ENCODE measurements around the gene HMCES.
"Not testable (repeated sequence)": the region's sequence is repeated elsewhere in the genome, so short reads cannot be mapped to it uniquely, and the experiment has no call there.

Gene HMCES

DNA sequence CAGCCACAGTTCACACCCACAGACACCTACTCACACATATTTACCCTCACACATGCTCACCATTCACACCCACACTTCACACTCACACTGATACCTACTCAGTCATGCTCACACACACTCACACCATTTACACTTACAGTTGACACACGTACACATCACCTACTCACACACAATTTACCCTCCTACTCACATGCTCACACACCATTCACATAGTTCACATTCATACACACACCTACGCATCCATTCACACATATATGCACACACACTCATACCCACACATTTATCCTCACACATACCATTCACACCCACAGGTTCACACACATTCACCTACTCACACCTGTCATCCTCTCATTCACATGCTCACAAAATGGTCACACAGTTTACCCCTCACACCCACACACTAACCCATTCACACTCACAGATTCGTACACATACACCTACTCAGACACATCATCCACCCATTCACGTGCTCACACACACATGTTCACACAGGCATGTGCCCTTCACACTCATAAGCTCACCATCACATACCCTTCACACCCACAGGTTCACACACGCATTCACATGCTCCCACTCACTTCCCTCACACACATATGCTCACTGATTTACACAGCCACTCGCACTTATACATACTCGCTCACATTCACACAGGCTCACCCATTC, 42.3 kb downstream of the HMCES start:
- no peak for DNase-seq (ENCODE audit: low read depth in 2 of 2)

DNA sequence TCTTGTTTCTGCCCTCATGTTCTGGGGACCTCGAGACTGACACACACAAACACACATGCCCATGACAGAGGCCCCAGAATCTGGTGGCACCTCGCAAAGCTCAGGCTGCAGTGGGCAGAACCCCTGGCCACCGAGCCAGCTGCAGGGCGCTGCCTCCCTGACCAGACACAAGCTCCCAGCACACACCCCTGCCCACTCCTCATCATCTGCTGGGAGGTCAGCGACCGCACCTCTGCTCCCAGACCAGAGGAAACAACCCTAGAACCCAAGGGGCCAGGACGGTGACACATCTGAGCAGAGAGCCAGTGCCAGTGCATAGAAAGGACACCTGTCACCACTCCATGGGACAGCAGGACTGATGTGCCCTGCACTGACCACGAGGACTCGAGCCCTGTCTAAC, 43.2 kb downstream of the HMCES start:
- DNase-seq (ENCODE audit: low read depth in 2 of 2), result no peak

- no peak for DNase-seq (ENCODE audit: low read depth in 2 of 2)
Observed at GRCh38 chr3:129323651-129324294, 45.1 kb downstream of the HMCES start.

DNA sequence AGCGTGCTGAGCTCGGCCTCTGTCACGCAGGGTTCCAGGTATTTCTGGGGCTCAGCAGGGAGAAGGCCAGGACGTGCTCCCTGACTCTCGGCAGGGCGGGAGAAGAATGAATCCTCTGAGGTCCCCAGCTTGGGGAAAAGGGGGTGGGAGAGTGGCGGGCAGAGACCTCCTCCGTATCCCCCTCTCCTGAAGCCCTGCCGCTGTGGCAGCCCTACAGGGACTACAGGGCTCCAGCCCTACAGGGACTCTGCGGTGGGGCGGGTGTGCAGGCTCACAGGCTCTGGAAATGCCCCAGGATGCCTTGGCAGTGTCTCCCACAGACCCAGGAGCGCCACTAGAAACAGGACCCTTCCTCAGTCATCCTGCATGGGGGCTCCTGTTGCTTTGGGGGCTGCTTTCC, 46.2 kb downstream of the HMCES start:
- no peak for DNase-seq (ENCODE audit: low read depth in 2 of 2)

DNA sequence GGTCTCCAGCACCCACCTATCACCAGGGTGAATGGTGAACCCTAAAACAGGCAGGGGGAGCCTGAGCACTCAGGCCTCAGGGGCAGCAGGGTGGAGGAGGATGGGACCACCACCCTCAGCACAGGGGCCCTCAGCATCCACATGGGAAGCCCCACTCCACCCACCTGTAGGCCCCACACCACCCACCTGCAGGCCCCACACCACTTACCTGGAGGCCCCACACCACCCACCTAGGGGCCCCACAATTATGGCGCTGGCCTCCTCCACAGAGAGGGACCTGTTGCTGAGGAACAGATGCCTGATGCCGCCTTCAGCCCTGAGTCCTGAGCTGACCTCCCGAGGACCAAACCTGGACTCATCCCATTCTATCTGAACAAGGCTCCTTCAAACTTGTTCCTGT, 46.7 kb downstream of the HMCES start:
- no peak for DNase-seq (ENCODE audit: low read depth in 2 of 2)

DNA sequence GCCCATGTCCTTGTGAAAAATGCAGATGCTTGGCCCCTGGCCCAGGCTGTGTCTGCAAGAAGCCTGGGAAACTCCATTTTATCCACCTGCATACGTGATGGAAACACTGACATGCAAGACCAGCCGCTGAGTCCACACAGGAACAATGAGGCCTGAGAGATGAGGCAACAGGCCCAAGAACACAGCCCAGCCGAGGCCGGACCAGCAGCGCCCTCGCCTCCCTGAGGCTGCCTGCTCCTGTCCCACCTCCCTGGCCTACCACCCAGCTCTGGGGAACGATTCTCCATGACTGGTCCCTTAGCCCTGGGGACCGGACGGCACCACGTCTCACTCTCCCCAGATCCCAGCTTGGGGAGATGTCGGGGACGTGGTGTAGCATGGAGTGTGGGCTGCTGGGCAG, 47.5 kb downstream of the HMCES start:
- DNase-seq (ENCODE audit: low read depth in 2 of 2), result no peak

DNA sequence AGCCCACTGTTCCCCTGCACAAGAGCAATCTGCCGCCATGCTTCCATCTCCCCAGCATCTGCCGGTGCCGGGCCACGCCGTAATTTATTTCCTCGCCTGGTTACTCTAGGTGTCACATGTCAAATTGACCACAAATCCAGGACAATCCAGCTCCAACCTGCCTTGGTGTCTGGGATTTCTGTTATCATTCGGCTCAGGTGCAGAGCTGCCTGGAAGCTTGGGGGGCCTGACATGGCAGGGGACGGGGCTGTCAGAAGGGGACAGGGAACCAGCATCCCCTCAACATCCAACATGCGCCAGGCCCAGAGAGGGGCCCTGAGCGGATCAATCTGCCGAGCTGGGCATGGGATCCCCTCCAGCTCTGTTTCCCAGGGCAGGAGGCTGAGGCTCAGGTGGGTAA, 47.9 kb downstream of the HMCES start:
- DNase-seq (ENCODE audit: low read depth in 2 of 2), result no peak

DNA sequence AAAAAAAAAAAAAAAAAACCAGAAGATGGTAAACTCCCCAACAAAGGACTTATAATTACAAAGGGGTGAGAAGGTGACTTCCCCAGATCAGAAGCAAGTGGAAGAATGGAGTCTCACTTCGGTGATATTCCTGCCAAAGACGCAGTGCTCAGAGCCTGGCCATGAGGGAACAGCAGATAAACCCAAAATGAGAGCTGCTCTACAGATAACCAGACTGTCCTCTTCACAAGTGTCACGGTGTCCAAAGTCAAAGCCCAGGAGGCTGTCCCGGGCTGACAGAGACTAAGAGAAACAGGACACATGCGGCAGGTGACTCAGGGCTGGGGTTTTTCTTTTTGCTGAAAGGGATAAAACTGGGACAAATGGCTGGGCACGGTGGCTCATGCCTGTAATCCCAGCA, 48.8 kb downstream of the HMCES start:
- DNase-seq (ENCODE audit: low read depth in 2 of 2), result no peak

DNA sequence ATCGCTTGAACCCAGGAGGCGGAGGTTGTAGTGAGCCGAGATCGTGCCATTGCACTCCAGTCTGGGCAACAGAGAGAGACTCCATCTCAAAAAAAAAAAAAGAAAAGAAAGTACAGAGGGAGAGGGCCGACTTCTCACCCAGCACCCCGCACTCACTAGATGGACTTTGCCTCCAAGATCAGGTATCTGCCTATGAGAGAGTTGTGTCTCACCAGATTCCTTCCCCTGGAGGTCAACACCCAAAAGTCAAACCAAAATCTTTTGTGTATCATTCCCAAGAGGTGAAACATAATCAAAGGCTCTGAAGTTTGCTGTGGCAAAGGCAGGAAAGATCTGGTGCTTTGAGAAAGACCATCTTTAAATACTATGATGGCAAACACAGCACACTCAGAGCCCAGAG, 51.2 kb downstream of the HMCES start:
- DNase-seq (ENCODE audit: low read depth in 2 of 2), result no peak

- no peak for DNase-seq (ENCODE audit: low read depth in 2 of 2)
Observed at GRCh38 chr3:129330409-129330808, 51.7 kb downstream of the HMCES start.

DNA sequence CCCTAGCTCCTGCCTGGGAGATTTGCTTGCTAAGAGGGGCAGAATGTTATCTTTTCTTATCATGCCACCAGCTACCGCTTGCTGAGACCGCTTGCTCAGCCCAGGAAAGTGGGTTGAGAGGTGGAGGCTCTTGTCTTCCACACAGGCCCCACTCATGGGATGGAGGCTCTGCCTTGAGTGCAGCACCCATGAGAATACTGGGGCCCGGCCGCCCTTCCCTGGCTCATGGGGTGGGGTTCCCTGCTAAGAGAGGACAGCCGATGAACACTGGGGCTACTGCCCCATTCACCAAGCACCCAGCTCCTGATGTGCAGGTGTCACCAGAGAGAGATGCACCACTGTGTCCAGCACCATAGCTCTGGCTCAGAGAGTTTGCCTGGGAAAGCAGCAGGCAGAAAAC, 55.2 kb downstream of the HMCES start:
- no peak for DNase-seq (ENCODE audit: low read depth in 2 of 2)

DNA sequence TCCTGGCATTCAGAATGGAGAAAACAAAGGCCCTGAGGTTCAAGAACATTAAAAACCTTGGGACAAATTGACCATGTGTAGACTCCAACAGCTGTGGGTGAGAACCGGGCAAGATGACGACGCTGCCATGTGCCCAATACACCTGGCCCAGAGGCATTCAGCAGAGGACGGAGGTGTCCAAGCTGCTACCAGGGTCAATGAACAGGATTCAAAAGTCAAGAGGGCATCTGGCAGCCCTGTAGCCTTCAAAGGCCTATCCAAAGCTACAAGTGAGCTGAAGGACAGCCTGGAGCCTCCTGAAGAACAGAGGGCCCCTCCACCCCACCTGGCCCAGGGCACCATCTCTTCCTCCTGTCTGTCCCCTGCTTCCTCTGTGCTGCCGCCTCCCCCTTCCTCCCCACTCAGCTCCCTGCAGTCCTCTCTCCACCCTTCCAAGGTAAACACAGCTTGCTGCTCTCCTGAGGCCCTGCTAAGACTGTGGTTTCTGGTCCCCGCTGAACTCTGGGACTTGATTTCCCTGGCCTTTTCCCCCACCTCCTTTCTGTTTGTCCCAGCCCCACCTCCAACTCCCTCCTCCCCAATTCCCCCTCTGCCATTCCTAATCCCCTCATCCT, 57.5 kb downstream of the HMCES start:
- no peak for DNase-seq (ENCODE audit: low read depth in 2 of 2)

DNA sequence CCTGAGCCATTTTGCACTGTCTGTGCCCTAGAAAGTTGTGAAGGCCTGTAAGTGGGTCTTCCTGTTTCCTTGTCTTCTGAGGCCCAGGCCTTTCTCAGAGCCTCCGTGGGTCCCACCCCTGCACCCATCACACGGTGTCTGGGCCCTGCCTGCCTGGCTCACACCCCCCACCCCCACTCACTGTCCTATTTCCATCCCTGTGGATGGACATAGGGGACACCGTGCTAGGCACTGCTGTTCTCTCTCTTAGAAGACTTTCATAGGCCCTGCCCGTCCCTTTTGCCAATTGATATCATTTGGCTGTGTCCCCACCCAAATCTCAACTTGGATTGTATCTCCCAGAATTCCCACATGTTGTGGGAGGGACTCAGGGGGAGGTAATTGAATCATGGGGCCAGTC, 59.0 kb downstream of the HMCES start:
- not testable (repeated sequence) for DNase-seq (ENCODE audit: low read depth in 2 of 2)

DNA sequence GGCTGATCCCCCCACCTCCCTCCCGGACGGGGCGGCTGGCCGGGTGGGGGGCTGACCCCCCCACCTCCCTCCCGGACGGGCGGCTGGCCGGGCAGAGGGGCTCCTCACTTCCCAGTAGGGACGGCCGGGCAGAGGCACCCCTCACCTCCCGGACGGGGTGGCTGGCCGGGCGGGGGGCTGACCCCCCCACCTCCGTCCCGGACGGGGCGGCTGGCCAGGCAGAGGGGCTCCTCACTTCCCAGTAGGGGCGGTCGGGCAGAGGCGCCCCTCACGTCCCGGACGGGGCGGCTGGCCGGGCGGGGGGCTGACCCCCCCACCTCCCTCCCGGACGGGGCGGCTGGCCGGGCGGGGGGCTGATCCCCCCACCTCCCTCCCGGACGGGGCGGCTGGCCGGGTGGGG, 60.5 kb downstream of the HMCES start:
- DNase-seq (ENCODE audit: low read depth in 2 of 2), result not testable (repeated sequence)

- not testable (repeated sequence) for DNase-seq (ENCODE audit: low read depth in 2 of 2)
Observed at GRCh38 chr3:129339833-129340232, 61.2 kb downstream of the HMCES start.

DNA sequence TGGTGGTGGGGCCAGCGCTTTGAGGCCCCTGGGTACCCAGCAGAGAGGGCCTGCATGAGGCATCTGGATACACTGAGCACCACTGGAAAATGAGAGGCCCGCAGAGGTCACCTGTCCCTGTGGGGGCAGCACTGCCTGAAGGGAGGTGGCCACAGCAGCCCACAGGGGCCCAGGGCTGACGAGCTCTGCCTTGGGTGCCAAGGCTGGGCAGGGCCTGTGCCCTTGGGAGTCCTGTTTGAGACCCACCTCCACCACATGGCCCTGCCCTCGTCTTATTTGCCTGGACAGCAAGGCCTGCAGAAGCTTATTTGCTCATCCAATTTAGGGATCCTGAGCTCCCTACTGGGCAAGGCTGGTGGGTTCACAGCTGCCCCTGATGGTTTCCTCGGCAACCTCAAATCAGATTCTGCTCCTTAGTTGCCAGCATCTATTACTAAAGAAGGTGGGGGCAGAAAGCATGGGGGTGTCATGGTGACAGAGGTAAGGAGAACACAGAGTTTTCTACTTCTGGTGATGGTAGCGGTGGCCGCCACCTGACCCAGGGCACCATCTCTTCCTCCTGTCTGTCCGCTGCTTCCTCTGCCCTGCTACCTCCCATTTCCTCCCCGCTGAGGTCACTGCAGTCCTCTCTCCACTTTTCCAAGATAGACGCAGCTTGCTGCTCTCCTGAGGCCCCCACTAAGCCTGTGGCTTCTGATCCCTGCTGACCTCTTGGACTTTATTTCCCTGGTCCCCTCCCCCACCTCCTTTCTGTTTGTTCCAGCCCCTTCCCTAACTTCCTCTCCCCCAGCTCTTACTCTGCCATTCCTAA, 62.9 kb downstream of the HMCES start:
- DNase-seq (ENCODE audit: low read depth in 2 of 2), result no peak

GRCh38 chr3:129343643-129344360, 65.1 kb downstream of the HMCES start:
- DNase-seq (ENCODE audit: low read depth in 2 of 2), result peak in 1 of 2 donors; percentile 6

- no peak for DNase-seq (ENCODE audit: low read depth in 2 of 2)
Observed at GRCh38 chr3:129344540-129345220, 66.0 kb downstream of the HMCES start.

- DNase-seq (ENCODE audit: low read depth in 2 of 2), result no peak
Observed at GRCh38 chr3:129345281-129345680, 66.6 kb downstream of the HMCES start.

- DNase-seq (ENCODE audit: low read depth in 2 of 2), result no peak
Observed at GRCh38 chr3:129345971-129346370, 67.3 kb downstream of the HMCES start.
